HG02884 (cell line): ENCODE measurements around the gene CSGALNACT2.

Experiments
- ATAC-seq: cut with Tn5 transposase; IDR thresholded peaks from one replicate; pipeline ENCODE4 v1.9.1; 2021; ENCODE audit warnings: mild to moderate bottlenecking, moderate library complexity; ENCODE audit not compliant: unreplicated experiment

The CSGALNACT2 gene

DNA sequence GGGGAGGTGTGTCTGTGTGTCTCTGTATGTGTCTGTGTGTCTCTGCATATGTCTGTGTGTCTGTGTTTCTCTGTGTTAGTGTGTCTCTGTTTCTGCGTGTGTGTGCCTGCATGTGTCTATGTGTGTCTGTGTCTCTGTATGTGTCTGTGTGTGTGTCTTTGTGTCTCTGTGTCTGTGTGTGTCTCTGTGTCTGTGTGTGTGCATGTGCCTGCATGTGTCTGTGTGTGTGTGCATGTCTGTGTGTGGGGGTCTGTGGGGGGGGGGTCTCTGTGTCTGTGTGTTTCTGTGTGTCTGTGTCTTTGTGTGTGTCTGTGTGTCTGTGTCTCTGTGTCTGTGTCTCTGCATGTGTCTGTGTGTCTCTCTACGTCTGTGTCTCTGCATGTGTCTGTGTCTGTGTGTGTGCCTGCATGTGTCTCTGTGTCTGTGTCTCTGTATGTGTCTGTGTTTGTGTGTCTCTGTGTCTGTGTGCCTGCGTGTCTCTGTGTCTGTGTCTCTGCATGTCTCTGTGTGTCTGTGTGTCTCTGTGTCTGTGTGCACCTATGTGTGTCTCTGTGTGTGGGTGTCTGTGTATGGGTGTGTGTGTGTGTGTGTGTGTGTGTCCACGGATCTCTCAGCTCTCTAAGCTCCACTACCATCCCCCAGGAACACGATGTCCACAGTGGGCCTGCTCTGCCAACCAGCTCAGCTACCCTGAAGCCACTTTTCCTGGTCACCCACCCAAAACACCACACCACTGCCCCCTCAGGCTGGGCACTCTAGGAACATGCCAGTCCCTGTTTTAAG lies 87.0 kb downstream of the CSGALNACT2 start:
- ATAC-seq: no peak

DNA sequence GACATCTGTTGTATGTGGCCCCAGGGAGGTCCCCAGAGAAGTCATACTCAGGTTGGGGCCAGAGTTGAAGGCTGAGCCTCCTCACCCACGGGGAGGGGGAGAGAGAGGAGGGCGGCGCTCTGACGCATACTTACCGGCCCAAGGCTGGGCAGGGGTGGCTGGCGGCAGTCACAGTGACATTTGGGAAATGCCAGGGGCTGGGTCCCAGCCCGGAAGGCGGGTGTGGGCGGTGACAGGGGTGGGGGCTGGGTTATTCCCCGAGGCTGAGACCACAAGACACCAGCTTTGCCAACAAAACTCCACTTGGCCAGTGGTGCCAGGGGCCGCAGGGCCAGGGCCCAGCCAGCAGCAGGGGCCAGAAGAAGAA lies 87.5 kb downstream of the CSGALNACT2 start:
- no peak for ATAC-seq

DNA sequence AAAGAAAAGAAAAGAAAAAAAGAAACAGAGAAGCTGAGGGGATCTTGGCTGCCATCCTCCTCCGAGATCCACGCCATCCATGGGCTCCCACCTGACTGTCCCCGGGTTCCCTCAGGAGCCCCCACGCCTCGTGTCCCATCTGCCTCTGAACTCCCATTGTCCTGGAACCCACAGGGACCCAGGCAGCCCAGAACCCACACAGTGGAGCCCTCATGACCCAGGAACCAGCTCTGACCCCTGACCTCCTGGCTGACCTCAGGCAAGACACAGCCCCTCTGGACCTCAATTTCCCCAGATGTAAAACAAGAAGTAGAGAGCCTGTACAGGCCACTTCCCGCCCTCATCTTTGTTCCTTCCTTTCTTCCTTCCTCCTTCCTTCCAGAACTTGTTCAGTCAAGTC lies 88.2 kb downstream of the CSGALNACT2 start:
- ATAC-seq: no peak

DNA sequence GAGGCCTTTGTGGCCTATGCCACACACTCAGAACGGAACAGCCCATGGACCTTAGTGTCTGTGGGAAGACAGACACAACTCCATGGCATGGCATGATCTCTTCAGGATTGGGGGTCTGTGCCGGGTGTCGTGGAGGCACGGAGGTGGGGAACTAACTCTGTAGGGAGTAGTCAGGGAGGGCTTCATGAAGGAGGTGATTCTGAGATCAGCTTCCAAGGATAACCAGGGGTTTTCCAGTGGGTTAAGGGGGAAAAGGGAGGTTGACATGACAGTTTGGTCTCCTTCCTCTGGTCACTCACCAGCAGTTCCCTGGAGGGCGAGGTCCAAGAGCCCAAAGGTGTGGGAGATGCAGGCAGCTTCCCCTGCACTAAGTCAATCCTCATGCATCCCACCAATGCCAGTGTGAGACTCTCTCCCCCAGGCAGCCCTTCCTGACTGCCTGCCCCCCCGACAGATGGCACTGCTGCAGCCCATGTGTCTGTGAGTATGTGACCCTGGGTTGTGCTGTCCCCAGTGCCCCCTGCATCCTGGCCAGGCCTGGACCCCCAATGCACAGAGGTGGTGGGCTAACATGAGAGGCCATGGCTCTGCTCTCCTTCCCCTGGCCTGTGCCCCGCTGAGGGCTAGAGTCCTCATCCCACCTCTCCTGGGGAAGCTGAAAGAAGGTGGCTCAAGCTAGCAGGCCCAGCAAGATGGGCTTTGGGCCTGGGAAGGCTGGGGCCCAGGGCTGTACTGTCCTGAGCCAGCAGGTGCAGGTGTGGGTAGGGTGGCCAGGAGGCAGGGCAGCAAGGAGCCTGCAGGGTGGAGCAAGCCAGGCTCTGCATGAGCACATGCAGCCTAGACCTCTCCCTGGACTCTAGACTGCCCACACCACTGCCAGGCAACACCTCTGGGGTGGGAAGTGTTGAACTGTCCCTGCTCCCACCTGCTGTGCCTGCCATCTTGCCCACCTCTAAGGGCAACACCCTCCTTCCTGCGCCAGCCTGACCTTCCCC lies 88.9 kb downstream of the CSGALNACT2 start:
- no peak for ATAC-seq

DNA sequence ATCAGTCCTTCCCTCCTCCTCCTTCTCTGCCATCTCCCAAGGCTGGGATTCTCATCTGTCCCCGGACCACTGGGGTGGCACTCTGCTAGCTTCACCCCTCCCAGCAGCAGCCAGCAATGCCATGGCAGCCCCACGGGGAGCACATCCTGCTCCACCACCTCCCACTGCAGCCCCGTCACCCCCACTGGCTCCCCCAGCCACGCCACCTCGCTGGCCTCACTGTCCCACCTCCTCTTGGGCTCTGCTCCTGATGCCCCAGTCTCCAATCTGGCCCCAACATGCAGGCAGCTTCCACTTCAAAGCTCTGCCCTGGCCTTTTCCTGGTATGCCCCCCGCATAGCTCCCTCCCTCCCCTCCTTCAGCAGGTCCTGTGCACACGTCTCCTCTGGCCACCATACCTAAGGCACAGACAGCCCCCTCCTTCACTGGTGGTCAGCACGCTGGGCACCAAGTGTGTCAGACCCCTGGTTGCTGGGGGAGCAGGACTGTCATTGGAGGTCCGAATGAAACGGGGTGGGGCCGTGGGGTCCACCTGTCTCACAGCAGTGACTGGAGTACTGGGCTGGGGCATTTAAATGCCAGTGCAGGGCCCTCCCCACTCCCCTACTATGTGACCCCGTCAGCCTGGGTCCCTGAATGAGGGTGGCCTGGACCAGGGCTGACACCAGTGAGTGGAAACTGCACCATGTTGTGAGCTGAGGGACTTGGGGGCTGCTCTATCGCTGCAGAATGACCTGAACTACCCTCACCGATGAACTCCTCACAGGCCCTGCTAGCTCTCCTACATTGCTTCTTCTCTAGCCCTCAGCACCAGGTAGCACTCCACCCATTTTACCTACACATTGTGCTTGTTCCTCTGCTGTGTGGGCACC lies 89.9 kb downstream of the CSGALNACT2 start:
- no peak for ATAC-seq

DNA sequence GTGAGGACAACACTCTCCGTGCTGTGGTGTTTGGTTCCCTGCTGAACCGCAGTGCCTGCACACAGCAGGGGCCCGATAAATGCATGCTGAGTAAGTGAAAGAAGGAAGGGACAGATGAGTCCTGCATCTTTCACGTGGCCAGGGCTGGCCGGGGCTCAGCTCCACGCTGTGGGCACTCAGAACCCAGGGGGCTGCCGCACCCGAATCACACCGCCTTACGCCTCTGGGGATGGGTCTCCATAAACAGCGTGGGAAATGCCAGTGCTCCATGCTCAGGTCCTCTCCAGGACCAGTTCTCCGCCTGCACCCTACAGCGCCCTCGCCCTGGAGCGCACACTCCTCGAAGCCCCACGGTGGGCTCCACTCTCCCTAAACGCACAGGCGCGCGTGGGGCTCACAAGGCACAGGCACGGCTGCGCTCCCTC lies 90.5 kb downstream of the CSGALNACT2 start:
- ATAC-seq: no peak

DNA sequence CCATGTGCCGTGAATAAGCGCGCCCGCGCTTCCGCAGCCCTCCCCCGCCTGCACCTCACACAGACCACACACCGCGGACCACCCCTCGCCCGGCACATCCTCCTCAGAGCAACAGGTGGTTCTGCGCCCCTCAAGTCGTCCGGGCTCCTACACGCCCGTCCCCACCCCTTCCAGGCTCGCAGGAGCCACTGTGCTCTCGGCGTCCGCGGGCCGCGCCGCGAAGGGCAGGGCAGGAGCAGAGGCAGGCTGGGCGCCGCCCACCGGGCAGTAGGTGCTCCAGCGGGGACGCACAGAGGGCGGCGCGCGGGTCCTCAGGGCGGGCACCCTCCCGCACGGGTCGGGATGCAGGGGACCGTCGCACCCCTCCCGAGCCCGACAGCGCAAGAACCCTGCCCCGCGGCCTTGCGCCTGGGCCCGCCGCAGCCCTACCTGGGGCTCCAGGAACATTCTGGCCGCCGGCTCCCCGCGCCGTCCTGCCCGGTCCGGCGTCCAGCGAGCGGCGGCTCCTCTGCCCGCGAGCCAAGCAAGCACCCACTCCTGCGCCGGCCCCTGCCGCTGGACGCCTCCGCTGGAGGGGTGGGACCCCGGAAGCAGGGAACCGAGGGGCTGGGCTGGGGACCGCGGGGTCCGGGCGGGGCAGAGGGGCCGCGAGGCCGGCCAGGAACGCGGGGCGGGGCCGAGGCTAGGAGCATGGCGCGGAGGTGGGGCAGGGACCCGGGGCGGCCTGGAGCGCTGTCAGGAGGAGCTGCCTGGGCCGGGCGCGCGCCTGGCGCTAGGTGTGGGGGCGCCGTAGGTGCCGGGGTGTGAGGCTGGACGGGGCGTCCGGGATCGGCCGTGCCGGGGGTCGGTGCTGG lies 91.2 kb downstream of the CSGALNACT2 start:
- no peak for ATAC-seq

DNA sequence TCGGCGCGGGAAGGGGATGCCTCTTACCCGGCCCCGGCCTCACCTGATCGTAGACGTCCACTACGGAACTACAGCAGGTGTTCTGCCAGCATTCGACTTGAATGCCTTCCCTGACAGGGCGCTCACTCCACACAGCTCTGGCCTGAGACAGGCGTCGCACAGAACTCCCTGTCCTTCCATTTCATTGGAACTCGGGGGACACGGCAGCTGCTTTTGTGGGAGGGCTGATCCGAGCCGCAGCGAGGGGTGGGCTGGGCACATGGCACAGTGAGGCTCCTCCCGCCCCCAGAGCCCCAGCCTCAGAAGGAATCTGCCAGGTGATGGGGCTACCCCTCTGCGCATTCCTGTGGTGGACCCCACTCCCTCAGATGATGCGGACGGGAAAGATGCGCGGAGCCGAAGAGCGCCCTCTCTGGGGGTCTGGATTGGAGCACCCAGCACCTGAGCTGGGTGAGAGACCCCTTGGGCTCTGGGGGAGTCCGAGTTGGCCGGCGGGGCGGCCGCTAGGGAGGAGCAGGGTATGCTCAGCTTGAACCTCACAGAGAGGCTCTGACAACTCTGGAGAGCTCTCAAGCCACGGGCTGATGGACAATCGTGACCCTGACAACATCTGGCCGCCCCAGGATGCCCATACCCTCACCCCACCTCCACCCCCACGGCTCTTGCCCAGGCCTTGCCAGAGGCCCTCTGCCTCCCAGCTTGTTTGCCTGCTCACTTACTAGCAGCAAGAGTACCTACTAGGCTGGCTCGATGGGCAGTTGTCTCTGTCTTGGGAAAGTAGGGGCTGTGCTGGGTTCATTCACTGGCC lies 92.1 kb downstream of the CSGALNACT2 start:
- no peak for ATAC-seq

DNA sequence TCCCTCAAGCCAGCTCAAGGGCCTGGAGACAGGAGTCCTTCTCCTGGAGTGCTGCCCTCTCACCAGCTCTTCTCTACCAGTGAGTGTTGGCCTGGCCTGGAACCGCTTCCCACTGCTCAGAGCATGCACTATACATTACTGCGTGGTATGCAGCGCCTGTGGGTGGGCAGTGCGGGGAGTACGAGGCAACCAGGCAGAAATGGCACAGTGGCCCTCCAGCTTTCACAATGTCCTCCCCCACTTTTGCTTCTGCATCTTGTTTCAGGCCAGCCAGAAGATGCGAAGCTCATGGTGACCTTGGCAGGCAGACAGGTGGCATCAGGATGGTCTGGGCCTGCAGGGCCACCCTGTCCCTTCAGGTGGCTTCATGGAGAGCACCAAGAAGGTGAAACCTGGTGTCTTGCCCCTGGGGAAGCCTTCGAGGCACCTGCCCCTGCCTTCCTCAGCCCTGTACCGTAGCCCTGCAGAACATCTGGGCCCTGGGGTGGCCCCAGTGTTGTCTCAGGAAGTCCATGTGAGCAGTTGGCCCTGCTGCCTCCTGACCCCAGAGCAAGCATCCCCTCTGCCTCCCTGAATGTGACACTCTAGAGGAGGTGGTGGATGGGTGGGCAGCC lies 92.8 kb downstream of the CSGALNACT2 start:
- ATAC-seq: no peak

DNA sequence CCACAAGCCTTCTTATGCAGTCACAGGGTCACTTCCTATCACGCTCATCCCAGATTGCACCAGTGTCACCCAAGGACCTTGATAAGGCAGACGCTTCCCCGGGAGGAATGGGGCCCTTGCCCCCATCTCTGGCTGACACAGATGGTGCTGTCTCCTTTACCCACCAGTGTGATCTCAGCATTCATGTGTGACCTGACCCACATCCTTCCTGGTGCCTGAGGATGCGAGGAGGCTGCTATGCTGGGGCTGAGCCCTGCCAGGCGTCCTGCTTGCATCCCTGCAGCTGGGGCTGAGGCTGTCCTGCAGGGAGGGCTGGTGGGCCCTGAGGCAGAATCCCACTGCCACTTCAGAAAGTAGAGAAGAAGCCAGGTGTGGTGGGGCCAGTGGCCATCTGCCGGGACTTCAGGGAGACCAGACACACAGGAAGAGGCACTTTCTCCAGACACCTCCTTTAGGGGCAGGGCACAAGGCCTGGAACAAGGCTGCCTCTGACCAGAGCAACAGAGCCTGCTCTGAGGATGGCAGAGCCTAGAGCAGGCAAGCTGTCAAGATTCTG lies 93.4 kb downstream of the CSGALNACT2 start:
- ATAC-seq: no peak

DNA sequence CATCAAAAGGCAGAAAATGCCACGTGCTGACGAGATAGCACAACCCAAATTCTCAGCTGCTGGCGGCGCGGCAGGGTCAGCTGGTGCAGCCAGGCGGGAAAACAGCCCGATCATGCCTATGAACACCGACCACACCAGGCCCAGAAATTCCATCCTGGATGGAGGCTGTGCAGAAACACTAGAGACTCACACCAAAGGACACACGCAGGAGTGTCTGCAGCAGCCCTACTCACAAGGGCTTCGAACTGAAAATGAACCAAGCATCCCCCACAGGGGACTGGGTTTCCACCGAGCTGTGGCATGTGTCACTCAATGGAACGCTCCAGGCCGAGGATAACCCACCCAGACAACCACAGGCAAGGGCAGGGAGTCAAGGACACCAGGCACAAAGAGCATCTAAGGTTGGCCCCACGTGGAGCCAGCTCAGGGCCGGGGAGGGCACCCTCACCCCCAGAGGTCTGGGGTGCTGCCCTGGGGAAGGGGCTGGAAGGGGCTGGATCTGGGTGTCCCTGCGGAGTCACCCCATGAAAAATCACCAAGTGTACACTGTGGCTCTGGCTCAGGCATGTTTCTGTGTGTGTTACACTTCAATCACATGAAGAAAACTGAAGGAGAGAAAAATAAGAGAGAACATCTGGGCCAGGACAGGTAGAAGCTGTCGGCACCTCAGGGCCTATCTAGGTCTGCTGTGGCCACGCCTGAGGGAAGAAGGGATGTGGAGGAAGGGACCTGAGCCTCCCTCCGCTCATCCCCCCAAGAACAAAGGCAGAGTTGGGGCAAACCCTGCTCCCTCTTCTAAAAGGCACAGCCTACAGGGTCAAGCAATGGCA lies 95.6 kb downstream of the CSGALNACT2 start:
- no peak for ATAC-seq

DNA sequence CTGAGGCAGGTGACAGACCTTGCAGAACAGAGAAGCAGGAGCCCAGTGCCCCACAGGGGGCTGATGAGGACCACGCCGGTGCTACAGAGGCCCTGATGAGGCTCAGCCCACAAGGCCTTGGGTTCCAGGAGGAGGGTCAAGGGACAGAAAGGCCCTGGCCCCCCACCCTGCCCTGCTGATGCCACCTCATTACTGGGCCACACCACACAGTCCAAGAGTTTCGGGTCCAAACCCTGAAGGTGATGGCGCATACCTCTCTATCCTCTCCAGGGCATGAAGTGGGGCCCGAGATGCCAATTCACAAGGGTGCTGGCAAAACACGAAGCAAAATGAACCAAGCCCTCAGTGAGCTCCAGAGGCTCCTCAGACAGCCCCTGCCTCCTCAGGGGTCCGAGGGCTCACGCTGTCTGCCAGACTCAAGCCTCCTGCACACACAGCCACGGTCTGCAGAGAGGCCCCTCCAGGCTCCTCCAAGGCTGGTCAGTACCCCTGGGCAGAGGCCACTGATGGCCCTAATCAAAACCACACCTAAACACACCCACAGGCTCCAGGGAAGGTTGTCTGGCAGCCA lies 96.3 kb downstream of the CSGALNACT2 start:
- no peak for ATAC-seq
